ENCODE data around the gene IL1A.

The IL1A gene

DNA sequence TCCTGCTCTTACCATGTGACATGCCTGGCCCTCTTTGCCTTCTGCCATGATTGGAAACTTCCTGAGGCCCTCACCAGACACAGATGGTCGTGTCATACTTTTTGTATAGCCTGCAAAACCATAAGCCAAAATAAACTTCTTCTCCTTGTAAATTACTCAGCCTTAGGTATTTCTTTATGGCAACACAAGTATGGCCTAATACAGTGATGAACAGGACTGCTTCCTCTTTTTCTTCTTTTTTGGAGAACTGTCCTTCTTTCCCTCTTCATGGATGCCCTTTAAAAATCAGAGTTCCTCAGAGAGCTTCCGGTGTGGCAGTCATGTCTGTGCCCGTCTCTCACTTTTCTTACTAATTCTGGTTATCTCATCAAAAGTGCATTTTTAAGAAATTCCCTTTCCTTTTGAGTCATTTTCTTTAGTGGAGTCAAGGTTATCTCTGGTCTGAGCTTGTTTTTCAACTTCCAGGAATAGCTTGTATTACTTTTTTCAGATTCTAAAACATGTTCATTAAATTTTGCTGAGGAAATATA is 9.2 kb upstream of the IL1A start:
- DNase-seq (ENCODE audit: low read depth, low spot score), result no peak

DNA sequence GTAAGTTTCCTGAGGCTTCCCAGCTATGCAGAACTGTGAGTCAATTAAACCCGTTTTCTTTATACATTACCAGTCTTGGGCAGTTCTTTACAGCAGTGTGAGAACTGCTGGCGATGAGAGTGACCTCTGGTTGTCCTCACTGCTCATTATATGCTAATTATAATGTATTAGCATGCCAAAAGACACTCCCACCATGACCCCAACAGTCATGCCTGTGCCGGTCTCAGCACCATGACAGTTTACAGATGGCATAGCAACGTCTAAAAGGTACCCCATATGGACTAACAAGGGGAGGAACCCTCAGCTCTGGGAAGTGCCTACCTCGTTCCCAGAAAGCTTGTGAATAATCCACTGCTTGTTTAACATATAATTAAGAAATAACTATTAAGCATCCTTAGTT is 8.1 kb upstream of the IL1A start:
- DNase-seq (ENCODE audit: low read depth, low spot score), result no peak

DNA sequence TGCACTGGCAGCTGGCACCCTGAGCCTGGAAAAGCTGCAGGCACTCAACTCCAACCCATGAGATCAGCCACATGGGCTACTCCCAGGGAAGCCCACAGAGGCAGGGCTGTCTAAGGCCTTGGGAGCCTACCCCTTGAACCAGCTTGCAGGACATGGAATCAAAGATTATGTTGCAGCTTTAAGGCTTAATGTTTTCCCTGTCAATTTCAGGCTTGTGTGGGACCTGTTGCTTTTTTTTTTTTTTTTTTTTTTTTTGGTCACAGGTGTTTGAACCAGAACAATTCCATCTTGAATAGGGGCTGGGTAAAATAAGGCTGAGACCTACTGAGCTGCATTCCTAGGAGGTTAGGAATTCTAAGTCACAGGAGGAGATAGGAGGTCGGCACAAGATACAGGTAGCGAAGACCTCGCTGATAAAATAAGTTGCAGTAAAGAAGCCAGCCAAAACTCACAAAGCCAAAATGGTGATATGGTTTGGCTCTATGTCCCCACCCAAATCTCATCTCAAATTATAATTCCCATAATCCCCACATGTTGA is 7.5 kb upstream of the IL1A start:
- DNase-seq (ENCODE audit: low read depth, low spot score), result no peak

DNA sequence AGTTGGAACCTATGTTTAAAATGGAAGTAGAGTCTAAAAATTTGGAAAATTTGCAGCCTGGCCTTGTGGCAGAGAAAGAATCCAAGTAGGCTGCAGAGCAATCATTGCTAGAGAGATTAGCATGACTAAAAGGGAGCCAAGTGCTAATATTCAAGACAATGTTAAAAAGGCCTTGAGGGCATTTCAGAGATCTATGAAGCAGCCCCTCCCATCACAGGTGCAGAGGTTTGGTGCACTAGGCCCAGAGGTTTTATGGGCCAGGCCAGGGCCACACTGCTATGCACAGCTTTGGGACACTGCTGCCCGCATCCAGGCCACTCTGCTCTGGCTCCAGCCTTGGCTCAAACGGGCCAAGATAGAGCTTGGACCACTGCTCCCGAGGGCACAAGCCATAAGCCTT is 6.7 kb upstream of the IL1A start:
- no peak for DNase-seq (ENCODE audit: low read depth, low spot score)

DNA sequence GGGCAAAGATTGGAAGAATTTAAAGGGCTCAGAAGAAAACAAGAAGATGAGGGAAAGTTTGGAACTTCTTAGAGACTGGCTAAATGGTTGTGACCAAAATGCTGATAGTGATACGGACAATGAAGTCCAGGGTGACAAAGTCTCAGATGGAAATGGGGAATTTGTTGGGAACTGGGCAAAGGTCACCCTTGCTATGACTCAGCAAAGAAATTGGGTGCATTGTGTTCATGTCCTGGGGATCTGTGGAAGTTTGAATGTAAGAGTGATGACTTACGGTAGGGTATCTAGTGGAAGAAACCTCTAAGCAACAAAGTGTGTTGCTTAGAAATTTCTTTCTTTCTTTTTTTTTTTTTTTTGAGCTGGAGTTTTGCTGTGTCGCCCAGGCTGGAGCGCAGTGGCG is 6.0 kb upstream of the IL1A start:
- DNase-seq (ENCODE audit: low read depth, low spot score), result no peak

DNA sequence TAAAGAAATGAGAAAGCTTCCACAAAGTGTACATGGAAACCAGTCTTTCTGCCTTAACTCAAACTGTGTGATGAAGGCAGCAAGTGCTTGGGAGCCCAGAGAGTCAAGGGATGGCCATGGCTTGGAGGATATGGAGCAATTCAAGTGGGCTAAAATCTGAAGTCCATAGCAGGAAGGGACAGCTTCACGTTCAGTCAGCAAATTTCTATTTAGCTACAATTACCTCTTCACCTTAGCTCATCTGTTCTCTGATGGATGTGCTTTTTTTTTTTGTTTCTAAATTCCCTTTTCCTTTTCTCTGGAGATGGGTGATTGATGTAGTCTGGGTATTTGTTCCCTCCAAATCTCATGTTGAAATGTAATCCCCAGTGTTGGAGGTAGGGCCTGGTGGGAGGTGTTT is 4.9 kb upstream of the IL1A start:
- DNase-seq (ENCODE audit: low read depth, low spot score), result no peak

DNA sequence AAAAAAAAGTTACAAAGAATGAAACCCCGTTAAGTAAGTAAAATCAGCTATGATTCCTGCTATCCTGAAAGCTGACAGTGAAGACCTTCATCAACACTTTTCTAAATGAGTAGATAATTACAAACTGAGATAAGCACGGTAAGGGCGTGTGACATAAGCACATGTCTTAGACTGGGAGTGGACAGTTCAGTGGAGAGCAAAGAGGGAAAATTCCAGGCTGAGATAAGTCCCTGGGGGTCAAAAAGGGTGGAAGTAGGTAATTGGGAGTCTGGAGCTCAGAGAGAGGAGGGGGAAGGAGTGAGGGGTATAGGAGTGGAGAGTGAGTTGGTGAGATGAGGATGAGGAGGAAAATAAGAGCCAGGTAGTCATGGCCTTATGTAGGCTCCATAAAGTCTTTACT is 4.4 kb upstream of the IL1A start:
- no peak for DNase-seq (ENCODE audit: low read depth, low spot score)

DNA sequence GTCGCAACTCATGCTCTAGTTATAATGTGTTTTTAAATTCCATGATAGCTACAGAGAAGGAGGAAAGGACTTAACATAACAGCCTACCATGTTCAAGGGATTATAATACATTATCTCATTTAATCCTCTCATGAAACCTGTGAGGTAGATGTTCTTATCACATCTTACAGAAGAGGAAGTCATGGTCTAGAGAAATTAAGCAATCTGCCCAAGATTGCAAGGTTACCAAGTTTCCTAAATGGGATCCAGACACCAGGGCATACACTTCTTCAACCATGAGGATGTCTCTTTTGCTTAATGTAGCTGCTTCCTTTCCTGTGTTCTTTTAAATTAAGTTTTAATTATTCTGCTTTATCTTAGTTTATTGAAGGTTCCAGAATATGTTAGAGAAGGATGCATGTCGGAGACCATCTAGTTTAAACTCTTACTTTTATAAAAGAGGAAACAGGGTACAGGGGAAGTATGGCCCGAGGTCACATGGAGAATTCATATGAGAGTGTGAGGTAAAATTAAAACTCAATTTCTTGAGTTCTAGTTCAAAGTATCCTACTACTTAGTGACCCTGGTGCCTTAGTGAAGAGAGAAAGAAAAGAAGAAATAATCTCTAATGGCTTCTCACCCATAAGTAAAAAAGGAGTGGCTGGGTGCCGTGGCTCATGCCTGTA is 3.6 kb upstream of the IL1A start:
- no peak for DNase-seq (ENCODE audit: low read depth, low spot score)

DNA sequence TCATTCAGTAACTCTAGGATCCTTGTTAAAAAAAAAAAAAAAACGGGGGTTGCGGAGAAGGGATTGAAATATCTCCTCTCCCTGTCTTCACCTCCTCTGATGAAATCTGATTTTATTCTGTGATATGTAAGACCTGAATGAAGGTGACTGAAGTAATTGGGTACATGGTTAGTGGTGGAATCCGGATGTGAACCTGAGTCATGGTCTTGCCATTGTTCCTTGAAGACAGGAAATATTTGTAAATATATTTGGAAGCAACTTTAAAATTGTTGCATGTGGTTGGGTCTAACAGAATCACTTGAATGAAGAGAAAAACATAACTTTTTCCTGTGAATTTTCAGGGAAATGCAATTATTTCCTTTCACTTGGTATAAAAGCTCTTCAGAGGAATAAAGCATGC is 3.0 kb upstream of the IL1A start:
- DNase-seq (ENCODE audit: low read depth, low spot score), result no peak

DNA sequence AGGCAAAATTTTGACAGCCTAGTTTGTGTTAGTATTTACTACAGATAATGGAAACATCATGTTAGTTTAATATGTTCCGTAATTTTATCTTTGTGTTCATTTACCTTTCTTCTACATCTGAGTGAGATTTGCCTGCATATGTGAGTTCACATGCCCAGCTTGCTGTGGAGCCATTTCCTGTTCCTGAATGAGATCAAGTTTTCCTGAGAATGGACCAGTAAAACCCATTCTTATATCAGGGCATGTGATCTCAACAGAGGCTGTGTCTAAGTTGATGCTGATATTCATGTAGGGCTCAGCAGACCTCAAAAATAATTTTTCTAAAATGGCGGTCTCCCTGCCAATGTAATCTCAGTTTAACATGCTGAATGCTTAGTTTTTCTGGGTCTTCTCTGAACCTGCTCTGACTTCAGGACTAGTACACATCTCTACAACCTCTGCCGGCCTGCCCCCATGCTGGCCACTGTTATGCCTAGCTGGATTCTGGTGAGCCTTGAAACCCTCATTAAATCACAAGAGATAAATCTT is 1.0 kb downstream of the IL1A start:
- no peak for DNase-seq (ENCODE audit: low read depth, low spot score)

DNA sequence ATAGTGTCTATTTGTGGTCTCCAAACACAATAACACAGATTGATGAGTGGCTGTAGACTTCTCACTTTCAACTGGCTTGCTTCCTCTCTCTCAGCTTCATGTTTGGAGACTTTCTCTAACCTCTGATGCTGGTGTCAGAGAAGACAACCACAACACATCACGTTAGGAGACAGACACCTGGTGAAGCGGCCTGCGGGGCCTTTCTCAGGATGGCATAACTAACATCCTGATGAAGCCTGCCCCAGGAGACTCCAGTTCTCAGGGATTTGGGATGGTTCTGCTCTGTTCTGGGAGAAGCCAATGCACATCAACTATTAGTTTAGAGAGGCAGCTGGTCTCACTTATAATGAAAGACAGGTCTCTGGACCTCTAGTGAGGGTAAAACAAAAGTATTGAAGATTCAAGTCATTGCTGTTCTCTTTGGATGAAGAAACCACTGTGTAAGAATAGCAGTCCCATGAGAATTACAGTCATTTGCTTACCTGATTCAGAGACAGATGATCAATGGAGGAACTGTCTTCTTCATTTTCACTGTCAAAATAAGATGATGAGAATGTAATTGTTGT is 2.0 kb downstream of the IL1A start:
- DNase-seq (ENCODE audit: low read depth, low spot score), result no peak

DNA sequence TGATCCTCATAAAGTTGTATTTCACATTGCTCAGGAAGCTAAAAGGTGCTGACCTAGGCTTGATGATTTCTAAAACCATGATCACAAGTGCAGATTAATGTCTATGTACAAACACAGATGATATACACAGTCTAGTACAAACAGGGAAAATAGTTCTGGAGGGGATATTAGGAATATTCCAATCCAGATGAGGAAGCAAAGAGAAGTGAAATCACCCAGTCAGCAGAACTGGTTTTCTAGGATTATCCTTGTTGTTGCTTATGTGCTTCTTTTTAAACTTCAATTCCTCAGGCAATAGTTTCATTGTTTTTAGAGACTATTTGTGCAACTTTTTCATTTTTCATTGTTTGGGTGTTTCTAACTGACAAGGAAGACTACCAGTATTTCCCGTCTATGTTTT is 4.7 kb downstream of the IL1A start:
- DNase-seq (ENCODE audit: low read depth, low spot score), result no peak

DNA sequence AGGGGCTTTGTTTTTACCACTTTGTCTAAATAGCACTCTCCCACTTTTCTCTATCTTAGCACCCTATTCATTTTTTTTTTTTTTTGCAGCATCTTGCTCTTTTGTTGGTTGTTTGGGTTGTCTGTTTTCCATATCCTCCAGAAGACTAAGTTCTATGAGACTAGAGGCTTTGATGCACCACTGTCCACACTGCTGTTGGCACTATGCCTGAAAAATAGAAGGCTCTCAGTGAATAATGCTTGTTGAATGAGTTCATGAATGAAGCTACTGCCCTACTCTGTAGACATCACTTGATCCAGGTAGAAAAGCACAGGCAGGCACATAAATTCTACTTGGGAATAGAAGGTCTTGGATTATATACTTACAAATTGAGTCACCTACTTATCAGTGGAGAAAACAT is 7.3 kb downstream of the IL1A start:
- no peak for DNase-seq (ENCODE audit: low read depth, low spot score)

DNA sequence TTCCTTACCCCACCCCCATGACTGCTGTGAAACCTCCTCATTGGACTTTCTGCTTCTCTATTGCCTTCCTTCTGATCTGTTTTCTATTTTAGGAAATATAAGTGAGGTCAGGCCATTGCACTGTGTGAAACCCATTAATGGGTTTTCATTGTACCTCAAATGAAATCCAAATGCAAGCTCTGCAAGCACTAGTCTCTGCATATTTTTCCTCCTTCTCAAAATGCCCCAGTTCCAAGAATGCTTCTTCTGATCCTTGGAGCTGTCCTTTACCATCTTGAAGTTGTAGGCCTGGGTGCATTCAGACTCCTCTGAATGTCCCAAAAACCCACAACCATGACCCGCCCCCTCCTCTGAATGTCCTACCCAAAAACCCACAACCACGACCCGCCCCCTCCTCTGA is 8.2 kb downstream of the IL1A start:
- no peak for DNase-seq (ENCODE audit: low read depth, low spot score)

DNA sequence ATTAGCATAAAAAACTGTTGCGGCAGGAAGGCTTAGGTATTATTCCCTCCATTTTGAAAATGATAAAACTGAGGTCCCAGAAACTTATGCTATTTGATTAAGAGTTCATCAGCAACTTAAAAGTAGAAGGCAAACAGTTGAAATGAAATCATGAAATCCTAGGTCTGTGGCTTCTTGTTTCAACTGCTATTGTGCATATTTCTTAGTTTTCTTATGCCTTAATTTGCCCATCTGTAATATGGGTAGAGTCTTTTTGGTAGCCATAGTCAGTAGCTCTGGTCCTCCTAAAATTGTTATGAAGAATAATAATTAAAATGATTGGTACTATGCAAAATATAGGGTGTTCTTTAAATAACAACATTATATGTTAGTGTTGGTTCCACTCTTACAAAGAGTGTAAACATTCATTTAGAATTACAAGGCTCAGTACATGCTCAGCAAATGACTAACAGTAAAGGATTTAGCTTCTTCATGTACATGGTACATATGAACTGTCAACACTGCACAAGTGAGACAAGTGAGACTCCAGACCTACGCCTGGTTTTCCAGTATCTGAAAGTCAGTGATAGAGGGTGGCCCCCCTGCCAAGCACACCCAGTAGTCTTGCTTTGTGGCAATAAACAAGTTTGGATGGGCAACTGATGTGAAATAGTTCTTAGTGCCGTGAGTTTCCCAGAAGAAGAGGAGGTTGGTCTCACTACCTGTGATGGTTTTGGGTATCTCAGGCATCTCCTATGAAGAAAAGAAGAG is 9.6 kb downstream of the IL1A start:
- DNase-seq (ENCODE audit: low read depth, low spot score), result no peak

DNA sequence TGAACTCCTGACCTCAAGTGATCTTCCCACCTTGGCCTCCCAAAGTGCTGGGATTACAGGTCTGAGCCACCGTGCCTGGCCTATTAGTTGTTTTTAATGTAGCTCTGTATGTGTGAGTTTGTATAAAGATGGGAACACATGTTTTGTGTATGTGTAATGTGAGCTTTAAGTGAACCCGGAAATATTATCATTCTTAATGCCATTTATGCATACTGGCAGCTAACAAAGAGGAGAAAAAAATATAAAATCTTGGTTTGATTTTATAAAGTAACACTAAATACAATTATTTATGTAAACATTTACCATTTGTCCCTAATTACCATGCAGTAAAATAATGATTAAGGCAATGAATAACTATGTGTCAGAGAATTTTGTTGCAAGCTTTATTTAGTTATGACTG is 10.7 kb downstream of the IL1A start:
- no peak for DNase-seq (ENCODE audit: low read depth, low spot score)

DNA sequence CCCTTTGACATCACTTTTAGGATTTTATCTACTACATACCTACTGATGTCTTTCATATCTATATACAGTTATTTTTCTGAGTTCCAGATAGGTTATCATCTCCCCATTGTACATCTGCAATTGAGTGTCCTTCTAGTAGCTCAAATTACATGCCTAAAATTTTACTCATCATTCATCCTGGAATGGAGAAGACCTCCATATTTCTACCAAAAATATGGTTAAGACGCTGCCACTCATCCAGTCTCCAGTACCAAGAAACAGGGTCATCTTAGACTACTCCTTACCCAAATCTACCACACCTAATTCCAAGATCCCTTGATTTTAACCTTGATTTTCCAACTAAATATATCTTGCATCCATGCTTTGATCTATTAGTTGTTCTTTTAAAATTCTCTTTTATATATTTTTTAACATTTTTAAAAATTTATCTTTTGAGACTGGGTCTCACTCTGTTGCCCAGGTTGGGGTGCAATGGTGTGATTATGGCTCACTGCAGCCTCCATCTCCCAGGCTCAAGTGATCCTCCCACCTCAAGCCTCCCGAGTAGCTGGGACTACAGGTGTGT is 11.3 kb downstream of the IL1A start:
- DNase-seq (ENCODE audit: low read depth, low spot score), result no peak

DNA sequence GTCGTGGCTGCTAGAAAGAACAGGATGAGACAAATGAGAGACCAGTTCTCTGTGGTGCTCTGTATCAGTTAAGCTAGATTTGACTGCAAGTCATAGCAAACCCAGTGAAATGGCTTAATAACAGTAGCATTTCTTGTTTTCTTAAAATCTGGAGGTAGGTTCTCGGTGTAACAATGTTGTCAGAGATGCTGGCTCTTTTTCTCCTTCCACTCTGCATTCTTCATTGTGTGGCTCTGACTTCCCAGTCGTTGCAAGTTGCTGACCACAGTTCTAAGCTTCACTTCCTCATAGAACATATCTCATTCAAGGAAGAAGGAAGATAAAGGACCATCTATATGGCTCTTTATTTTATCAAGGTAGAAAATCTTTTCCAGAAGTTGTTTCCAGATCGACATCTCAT is 12.0 kb downstream of the IL1A start:
- no peak for DNase-seq (ENCODE audit: low read depth, low spot score)

DNA sequence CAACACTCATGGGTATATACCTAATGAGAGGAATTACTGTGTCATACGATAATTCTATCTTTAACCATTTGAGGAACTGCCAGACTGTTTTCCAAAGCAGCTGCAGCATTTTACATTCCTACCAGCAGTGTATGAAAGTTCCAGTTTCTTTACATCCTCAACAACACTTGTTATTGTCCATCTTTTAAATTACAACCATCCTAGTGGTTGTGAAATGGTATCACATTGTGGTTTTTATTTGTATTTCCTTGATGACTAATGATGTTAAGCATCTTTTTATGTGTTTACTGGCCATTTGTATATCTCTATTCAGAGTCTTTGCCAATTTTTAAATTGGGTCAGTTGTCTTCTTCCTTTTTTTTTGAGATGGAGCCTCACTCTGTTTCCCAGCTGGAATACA is 15.9 kb downstream of the IL1A start:
- no peak for DNase-seq (ENCODE audit: low read depth, low spot score)

DNA sequence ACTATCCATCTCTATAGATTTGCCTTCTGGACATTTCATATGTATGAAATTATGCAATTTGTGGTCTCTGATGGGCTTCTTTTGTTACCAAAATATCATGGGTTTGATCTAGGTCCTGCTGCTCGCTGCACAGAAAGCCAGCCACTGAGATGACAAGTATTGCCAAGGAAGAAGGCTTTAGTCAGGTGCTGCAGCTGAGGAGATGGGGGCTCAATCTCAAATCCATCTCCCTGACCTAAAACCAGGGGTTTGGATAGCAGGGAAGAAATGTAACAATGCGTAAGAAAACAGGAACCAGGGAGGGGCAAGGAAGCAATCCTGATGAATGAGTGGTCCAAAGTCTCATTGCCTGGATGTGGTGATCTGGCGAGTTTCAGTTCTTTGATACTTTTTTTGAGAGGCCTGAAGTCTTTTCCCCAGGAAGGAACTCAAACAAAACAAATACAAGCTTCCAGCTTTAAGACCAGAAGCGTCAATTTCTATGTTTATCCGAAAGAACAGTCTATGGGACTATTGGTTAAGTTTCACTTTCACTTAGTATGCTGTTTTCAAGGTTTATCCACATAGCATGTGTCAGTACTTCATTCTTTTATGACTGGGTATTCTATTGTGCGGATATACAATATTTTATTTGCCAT is 16.5 kb downstream of the IL1A start:
- no peak for DNase-seq (ENCODE audit: low read depth, low spot score)

DNA sequence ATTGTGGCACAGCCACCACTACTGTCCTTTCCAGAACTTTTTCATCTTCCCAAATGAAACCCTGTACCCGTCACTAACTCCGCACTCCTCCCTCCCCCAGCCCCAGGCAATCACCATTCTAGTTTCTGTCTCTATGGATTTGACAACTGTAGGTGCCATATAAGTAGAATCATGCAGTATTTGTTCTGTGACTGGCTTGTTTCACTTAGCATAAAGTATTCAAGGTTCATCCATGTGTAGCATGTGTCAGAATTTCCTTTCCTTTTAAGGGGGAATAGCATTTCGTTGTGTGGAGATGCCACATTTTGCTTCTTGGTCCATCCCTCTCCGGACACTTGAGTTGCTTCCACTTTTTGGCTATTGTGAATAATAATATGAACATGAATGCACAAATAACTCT is 19.0 kb downstream of the IL1A start:
- DNase-seq (ENCODE audit: low read depth, low spot score), result no peak

Data from iPS DF 19.7 (cell line).